Measurements from ENCODE around the gene PCSK4.
A peak's percentile ranks its signal among the peaks of the same experiment; 100 is the strongest.

PCSK4 gene

DNA sequence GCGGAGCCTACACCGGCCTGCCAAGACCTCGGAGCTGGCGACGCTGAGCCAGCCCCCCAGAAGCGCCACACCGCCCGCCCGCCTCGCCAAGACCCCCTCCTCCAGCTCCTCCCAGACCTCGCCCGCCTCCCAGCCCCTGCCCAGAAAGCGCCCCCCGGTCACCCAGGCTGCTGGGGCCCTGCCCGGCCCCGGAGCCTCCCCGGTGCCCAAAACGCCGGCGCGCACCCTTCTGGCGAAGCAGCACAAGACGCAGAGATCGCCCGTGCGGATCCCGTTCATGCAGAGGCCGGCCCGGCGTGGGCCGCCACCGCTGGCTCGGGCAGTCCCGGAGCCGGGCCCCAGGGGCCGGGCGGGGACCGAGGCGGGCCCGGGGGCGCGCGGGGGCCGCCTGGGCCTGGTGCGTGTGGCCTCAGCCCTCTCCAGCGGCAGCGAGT, 21.3 kb downstream of the PCSK4 start:
- Mint-ChIP-seq H3K36me3 (ENCODE audit: low read depth) (no peaks in the 10 kb centered on the region), H3K27me3 (ENCODE audit: low read depth, poor library complexity) (peaks cover 88% of the 10 kb centered on the region), H3K27ac (no peak overlapping the region), H3K9me3 (no peaks in the 10 kb centered on the region), H3K4me1 (peaks cover 7% of the 10 kb centered on the region), H3K4me3 (no peak overlapping the region)
- TF ChIP-seq, protein P1, sequence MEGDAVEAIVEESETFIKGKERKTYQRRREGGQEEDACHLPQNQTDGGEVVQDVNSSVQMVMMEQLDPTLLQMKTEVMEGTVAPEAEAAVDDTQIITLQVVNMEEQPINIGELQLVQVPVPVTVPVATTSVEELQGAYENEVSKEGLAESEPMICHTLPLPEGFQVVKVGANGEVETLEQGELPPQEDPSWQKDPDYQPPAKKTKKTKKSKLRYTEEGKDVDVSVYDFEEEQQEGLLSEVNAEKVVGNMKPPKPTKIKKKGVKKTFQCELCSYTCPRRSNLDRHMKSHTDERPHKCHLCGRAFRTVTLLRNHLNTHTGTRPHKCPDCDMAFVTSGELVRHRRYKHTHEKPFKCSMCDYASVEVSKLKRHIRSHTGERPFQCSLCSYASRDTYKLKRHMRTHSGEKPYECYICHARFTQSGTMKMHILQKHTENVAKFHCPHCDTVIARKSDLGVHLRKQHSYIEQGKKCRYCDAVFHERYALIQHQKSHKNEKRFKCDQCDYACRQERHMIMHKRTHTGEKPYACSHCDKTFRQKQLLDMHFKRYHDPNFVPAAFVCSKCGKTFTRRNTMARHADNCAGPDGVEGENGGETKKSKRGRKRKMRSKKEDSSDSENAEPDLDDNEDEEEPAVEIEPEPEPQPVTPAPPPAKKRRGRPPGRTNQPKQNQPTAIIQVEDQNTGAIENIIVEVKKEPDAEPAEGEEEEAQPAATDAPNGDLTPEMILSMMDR (IDR thresholded peaks at IDR 0.05): no peak
- DNase-seq: peak; percentile 53

DNA sequence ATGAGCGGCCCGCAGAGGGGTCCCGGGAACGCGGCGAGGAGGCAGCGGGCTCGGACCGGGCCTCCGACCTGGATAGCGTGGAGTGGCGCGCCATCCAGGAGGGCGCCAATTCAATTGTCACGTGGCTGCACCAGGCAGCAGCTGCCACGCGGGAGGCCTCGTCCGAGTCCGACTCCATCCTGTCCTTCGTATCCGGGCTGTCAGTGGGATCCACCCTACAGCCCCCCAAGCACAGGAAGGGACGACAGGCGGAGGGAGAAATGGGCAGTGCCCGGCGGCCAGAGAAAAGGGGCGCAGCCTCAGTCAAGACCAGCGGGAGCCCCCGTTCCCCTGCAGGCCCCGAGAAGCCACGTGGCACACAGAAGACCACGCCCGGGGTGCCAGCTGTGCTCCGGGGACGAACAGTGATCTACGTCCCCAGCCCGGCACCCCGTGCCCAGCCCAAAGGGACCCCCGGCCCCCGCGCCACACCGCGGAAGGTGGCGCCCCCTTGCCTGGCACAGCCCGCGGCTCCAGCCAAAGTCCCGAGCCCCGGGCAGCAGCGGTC, 21.8 kb downstream of the PCSK4 start:
- no peak for DNase-seq
- Mint-ChIP-seq H3K27ac (no peak overlapping the region), H3K36me3 (ENCODE audit: low read depth) (no peaks in the 10 kb centered on the region), H3K9me3 (no peaks in the 10 kb centered on the region), H3K27me3 (ENCODE audit: low read depth, poor library complexity) (peaks cover 90% of the 10 kb centered on the region), H3K4me3 (no peak overlapping the region), H3K4me1 (peaks cover 7% of the 10 kb centered on the region)
- TF ChIP-seq, protein P1 (IDR thresholded peaks at IDR 0.05): no peak

DNA sequence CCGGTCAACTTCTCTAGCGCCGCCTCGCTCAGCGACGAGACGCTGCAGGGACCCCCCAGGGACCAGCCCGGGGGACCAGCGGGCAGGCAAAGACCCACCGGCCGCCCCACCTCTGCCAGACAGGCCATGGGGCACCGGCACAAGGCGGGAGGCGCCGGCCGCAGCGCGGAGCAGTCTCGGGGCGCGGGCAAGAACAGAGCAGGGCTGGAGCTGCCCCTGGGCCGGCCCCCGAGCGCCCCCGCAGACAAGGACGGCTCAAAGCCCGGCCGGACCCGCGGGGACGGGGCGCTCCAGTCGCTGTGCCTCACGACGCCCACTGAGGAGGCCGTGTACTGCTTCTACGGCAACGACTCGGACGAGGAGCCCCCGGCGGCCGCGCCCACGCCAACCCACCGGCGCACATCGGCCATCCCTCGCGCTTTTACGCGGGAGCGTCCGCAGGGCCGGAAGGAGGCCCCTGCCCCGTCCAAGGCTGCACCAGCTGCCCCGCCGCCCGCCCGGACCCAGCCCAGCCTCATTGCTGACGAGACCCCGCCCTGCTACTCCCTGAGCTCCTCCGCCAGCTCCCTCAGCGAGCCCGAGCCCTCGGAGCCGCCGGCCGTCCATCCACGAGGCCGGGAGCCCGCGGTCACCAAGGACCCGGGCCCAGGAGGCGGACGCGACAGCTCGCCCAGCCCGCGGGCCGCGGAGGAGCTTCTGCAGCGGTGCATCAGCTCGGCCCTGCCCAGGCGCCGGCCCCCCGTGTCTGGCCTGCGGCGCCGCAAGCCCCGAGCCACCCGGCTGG, 22.5 kb downstream of the PCSK4 start:
- no peak overlapping the region for H3K4me3 Mint-ChIP-seq
- H3K27ac Mint-ChIP-seq: no peak overlapping the region
- TF ChIP-seq, protein P1 (IDR thresholded peaks at IDR 0.05): no peak
- peak; percentile 43 for DNase-seq
- H3K36me3 Mint-ChIP-seq (ENCODE audit: low read depth): no peaks in the 10 kb centered on the region
- H3K27me3 Mint-ChIP-seq (ENCODE audit: low read depth, poor library complexity): peaks cover 90% of the 10 kb centered on the region
- H3K9me3 Mint-ChIP-seq: no peaks in the 10 kb centered on the region
- H3K4me1 Mint-ChIP-seq: peaks cover 7% of the 10 kb centered on the region

DNA sequence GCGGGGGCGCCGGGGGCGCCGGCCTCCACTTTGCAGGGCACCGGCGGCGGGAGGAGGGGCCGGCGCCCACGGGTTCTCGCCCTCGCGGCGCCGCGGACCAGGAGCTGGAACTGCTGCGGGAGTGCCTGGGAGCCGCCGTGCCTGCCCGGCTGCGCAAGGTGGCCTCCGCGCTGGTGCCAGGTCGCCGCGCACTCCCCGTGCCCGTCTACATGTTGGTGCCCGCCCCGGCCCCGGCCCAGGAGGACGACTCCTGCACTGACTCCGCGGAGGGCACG, 23.0 kb downstream of the PCSK4 start:
- TF ChIP-seq, protein P1 (IDR thresholded peaks at IDR 0.05): no peak
- Mint-ChIP-seq H3K4me1 (peaks cover 7% of the 10 kb centered on the region), H3K36me3 (ENCODE audit: low read depth) (no peaks in the 10 kb centered on the region), H3K27me3 (ENCODE audit: low read depth, poor library complexity) (peaks cover 90% of the 10 kb centered on the region), H3K4me3 (no peak overlapping the region), H3K27ac (no peak overlapping the region), H3K9me3 (no peaks in the 10 kb centered on the region)
- no peak for DNase-seq

DNA sequence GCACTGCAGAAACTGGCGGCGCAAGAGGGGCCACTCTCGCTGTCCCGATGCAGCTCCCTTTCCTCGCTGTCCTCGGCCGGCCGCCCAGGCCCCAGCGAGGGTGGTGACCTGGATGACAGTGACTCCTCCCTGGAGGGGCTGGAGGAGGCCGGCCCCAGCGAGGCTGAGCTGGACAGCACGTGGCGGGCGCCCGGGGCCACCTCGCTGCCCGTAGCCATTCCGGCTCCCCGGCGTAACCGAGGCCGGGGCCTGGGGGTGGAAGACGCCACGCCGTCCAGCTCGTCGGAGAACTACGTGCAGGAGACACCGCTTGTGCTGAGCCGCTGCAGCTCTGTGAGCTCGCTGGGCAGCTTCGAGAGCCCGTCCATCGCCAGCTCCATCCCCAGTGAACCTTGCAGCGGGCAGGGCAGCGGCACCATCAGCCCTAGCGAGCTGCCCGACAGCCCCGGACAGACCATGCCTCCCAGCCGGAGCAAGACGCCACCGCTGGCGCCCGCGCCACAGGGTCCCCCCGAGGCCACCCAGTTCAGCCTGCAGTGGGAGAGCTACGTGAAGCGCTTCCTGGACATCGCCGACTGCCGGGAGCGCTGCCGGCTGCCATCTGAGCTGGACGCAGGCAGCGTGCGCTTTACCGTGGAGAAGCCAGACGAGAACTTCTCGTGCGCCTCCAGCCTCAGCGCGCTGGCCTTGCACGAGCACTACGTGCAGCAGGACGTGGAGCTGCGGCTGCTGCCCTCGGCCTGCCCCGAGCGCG, 23.5 kb downstream of the PCSK4 start:
- Mint-ChIP-seq H3K4me1 (peaks cover 7% of the 10 kb centered on the region), H3K9me3 (no peaks in the 10 kb centered on the region), H3K27me3 (ENCODE audit: low read depth, poor library complexity) (peaks cover 85% of the 10 kb centered on the region), H3K27ac (no peak overlapping the region), H3K4me3 (no peak overlapping the region), H3K36me3 (ENCODE audit: low read depth) (no peaks in the 10 kb centered on the region)
- peak; percentile 42 for DNase-seq
- TF ChIP-seq, protein P1 (IDR thresholded peaks at IDR 0.05): no peak

Measured in nephron progenitor cell (in vitro differentiated cells).